Ascending aorta (tissue), 2 donors: ENCODE results near the gene MAP3K12. TPM values are rescaled to one million over a fixed set of nuclear protein-coding genes. Genes with fewer than 3 reads are reported as not detected.

ENCODE experiments used
- DNase-seq, 2 donors: peaks; one replicate each; pipeline ENCODE4 v3.0.0-alpha.2; 2019; ENCODE audit warnings: low spot score in 2 of 2
- H3K27ac ChIP-seq, 2 donors: fragments of 200-600 bp; sonication (generic); one replicate each; pipeline ENCODE4 v1.5.1; 2016 to 2017; ENCODE audit warnings: mild to moderate bottlenecking in 1 of 2
- H3K27me3 ChIP-seq: fragments of 200-600 bp; sonication (generic); one replicate; pipeline ENCODE4 v1.5.1; 2017
- H3K36me3 ChIP-seq, 2 donors: fragments of 200-600 bp; sonication (generic); one replicate each; pipeline ENCODE4 v1.5.1; 2016
- H3K4me1 ChIP-seq, 2 donors: fragments of 200-600 bp; sonication (generic); one replicate each; pipeline ENCODE4 v1.5.1; 2016 to 2017; ENCODE audit warnings: mild to moderate bottlenecking in 1 of 2
- H3K4me3 ChIP-seq, 2 donors: fragments of 200-600 bp; sonication (generic); one replicate each; pipeline ENCODE4 v1.5.1; 2016 to 2017; ENCODE audit warnings: mild to moderate bottlenecking in 1 of 2
- H3K9me3 ChIP-seq, 2 donors: fragments of 200-600 bp; sonication (generic); one replicate each; pipeline ENCODE4 v1.5.1; 2016
- intact Hi-C: fragments of 100-400 bp; cut with DNase I; formaldehyde crosslinking; loops from one replicate; pipeline ENCODE4 v1.15.1; 2023
- total RNA-seq: library from RNA; depleted of rRNA; stranded (reverse); fragments of >200 nt; gene quantifications from one replicate; pipeline ENCODE4 v1.1.0, GENCODE V29; 2016
- TF ChIP-seq, protein P1 (sequence below), 3 experiments: fragments of 200-600 bp in 2 of 3; fragments of 450-650 bp in 1 of 3; sonication (generic) in 2 of 3; IDR thresholded peaks; one replicate each; pipeline ENCODE4 v1.5.1; 2016 to 2019; ENCODE audit warnings: antibody characterized with exemption in 3 of 3, mild to moderate bottlenecking in 1 of 3, moderate library complexity in 1 of 3

Gene MAP3K12
- total RNA-seq, 1 donor from 2014 or later = 20.8 TPM

DNA sequence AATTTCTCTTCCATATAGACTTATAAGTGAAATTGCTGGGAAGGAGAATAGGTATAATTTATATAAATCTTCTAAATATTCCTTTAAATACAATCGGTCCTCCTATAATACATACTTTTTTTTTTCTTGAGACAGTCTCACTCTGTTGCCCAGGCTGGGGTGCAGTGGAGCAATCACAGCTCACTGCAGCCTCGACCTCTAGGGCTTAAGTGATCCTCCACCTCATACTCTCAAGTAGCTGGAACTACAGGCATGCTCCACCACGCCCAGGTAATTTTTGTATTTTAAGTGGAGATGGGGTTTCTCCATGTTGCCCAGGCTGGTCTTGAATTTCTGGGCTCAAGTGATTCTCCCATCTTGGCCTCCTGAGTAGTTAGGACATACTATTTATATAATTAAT, 37.7 kb upstream of the MAP3K12 start:
- TF ChIP-seq, protein P1, sequence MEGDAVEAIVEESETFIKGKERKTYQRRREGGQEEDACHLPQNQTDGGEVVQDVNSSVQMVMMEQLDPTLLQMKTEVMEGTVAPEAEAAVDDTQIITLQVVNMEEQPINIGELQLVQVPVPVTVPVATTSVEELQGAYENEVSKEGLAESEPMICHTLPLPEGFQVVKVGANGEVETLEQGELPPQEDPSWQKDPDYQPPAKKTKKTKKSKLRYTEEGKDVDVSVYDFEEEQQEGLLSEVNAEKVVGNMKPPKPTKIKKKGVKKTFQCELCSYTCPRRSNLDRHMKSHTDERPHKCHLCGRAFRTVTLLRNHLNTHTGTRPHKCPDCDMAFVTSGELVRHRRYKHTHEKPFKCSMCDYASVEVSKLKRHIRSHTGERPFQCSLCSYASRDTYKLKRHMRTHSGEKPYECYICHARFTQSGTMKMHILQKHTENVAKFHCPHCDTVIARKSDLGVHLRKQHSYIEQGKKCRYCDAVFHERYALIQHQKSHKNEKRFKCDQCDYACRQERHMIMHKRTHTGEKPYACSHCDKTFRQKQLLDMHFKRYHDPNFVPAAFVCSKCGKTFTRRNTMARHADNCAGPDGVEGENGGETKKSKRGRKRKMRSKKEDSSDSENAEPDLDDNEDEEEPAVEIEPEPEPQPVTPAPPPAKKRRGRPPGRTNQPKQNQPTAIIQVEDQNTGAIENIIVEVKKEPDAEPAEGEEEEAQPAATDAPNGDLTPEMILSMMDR (IDR thresholded peaks at IDR 0.05) = no peak
- Histone ChIP-seq H3K9me3 (no peaks in the 10 kb centered on the region), H3K27ac (no peak overlapping the region), H3K4me3 (no peak overlapping the region), H3K27me3 (no peaks in the 10 kb centered on the region), H3K36me3 (peaks cover 76 to 92% of the 10 kb centered on the region in 2 donors), H3K4me1 (no peaks in the 10 kb centered on the region)
- intact Hi-C loops = no loop called here
- no peak for DNase-seq

DNA sequence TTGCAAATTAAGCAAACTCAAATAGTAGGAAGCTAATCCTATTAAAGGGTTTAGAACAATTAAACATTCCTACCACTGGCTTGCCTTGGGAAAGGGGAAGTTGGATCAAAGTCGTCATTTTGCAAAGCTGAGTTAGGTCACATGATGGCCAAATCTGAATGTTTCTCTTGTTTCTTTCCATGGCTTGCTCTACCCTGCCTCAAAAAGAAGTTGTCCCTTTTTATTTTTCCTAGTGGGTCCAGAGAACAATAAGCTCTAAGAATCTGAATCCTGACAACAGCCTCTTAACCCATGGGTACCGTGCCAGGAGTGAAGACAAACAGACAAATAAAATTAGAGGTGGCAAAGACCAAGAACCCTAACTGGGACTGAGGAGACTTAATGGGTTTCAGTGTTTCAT, 34.2 kb upstream of the MAP3K12 start:
- H3K4me3 ChIP-seq = no peak overlapping the region
- H3K9me3 ChIP-seq = no peaks in the 10 kb centered on the region
- H3K27me3 ChIP-seq = no peaks in the 10 kb centered on the region
- H3K27ac ChIP-seq = no peak overlapping the region
- DNase-seq = no peak
- TF ChIP-seq, protein P1 (IDR thresholded peaks at IDR 0.05) = no peak
- peaks cover 88 to 98% of the 10 kb centered on the region in 2 donors for H3K36me3 ChIP-seq
- intact Hi-C loops = no loop called here
- no peaks in the 10 kb centered on the region for H3K4me1 ChIP-seq

DNA sequence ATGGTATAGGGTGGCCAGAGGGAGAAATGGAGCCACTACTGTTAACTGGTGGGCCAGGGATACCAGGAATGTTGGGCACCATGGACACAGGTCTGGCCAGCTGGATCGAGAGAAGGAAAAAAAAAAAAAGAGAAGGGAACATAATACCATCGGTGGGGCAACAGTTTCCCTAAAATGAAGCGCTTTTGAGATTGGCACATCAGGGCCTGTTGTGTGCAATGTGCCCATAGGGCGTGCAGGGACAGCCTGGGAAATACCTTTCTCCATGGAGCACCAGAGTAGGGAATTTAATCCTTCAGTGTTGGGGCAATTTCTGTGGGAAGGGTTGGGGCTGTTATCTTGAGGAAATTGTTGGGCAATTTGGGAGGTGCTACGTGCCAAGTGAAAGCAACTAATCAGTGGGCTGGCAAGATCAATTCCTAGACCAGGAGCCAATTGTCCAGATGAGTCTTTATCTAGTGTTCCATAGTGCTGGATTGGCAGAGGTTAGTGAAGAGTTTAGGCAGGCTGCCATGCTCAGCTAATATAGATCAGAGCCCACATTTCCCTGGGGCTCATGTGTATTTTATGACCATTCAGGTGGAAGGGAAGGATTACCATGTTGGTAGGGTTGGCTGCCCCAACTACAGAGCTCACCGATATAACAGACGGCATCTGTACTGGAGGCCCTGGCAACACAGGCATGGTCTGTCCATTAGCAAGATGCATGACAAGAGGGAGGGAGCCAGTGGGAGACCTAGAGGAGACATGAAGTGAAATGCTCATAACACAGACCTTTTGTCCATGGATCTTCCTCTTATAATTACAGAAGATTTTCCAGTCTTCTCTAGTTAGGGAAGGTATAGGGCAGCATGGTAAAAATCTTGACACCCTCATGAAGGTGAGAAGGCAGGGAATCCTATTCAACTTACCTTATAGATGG, 33.5 kb upstream of the MAP3K12 start:
- Histone ChIP-seq H3K36me3 (peaks cover 92 to 96% of the 10 kb centered on the region in 2 donors), H3K27ac (no peak overlapping the region), H3K27me3 (no peaks in the 10 kb centered on the region), H3K9me3 (no peaks in the 10 kb centered on the region), H3K4me1 (no peaks in the 10 kb centered on the region), H3K4me3 (no peak overlapping the region)
- TF ChIP-seq, protein P1 (IDR thresholded peaks at IDR 0.05) = no peak
- intact Hi-C loops = no loop called here
- DNase-seq = no peak

DNA sequence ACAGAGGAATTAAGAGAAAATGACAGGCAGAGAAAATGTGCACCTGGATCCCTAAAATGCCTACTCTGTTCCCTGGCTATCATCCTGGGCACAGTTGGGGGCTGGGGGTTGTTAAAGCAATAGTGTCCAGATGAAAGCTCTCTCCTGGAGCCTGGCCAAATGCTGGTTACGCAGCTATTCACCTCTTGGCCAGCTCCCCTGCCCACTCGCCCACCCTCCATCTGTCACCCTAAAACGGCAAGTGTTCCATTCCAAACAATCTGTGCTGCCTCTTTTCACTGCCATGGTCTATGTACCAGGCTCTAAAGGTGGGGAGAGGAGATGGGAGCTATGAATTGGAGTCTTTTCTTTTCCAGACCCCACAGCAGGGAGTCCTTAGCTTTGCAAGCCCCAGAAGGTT, 32.8 kb upstream of the MAP3K12 start:
- H3K27ac ChIP-seq = no peak overlapping the region
- no peaks in the 10 kb centered on the region for H3K4me1 ChIP-seq
- intact Hi-C loops = no loop called here
- TF ChIP-seq, protein P1 (IDR thresholded peaks at IDR 0.05) = no peak
- H3K4me3 ChIP-seq = no peak overlapping the region
- no peaks in the 10 kb centered on the region for H3K9me3 ChIP-seq
- no peaks in the 10 kb centered on the region for H3K27me3 ChIP-seq
- no peak for DNase-seq
- peaks cover 90 to 96% of the 10 kb centered on the region in 2 donors for H3K36me3 ChIP-seq

DNA sequence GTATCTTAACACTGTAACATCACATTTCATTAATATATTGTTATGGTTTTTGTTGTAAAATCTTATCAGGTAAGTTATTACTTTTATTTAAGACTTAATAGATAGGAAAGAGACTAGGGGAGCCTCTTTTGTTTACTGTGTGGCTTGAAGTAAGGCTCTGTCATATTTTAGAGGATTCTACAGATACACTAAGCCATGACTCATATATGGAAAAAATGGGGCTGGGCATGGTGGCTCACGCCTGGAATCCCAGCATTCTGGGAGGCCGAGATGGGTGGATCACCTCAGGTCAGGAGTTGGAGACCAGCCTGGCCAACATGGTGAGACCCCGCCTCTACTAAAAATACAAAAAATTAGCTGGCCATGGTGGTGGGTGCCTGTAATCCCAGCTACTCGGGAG, 31.7 kb upstream of the MAP3K12 start:
- no peak overlapping the region for H3K4me3 ChIP-seq
- DNase-seq = no peak
- peaks cover 85 to 96% of the 10 kb centered on the region in 2 donors for H3K36me3 ChIP-seq
- H3K4me1 ChIP-seq = no peaks in the 10 kb centered on the region
- no peaks in the 10 kb centered on the region for H3K27me3 ChIP-seq
- H3K9me3 ChIP-seq = no peaks in the 10 kb centered on the region
- intact Hi-C loops = no loop called here
- TF ChIP-seq, protein P1 (IDR thresholded peaks at IDR 0.05) = no peak
- H3K27ac ChIP-seq = no peak overlapping the region
